ENCODE data around the gene ABCD4. TPM values are rescaled to one million over a fixed set of nuclear protein-coding genes. Genes with fewer than 3 reads are reported as not detected.

Gene ABCD4
- total RNA-seq = 58.6 and 62.0 TPM in 2 replicates
- long read RNA-seq, transcript ABCD4-211 (17 exons, 2,336 nt) = minor isoform, 21 of 259 reads
- long read RNA-seq, transcript ABCD4-218 (18 exons, 1,842 nt) = minor isoform, 20 of 259 reads
- long read RNA-seq, transcript ABCD4-201 (19 exons, 3,003 nt) = major isoform, 68 of 259 reads
- long read RNA-seq, partial matches to known transcripts = 43 of 259 reads
- long read RNA-seq, other reads (novel, unspliced or antisense) = 106 of 259 reads

GRCh38 chr14:74302634-74303569, at the start of gene ABCD4:
Gene ABCD4 (minus strand): TSS chr14:74302934. CDS start chr14:74302912, 22 bp downstream.
- Mint-ChIP-seq H3K27ac (ENCODE audit: unreplicated experiment) (peak within 1 kb of the TSS; percentile 91), H3K4me3 (ENCODE audit: unreplicated experiment) (peak within 1 kb of the TSS; percentile 84), H3K27me3 (ENCODE audit: unreplicated experiment) (peaks cover 3% of the 10 kb centered on the region), H3K36me3 (ENCODE audit: unreplicated experiment) (peaks cover 16% of the 10 kb centered on the region), H3K9me3 (ENCODE audit: unreplicated experiment) (no peaks in the 10 kb centered on the region), H3K4me1 (ENCODE audit: unreplicated experiment) (peaks cover 19% of the 10 kb centered on the region)
- peak; percentile 50 for TF ChIP-seq CTCF (IDR thresholded peaks at IDR 0.05)
- DNase-seq (ENCODE audit: extremely low spot score, unreplicated experiment) = peak; percentile 93

GRCh38 chr14:74350928-74351323, 48.2 kb upstream of the ABCD4 start:
- TF ChIP-seq CTCF (IDR thresholded peaks at IDR 0.05) = no peak
- Mint-ChIP-seq H3K9me3 (ENCODE audit: unreplicated experiment) (no peaks in the 10 kb centered on the region), H3K4me3 (ENCODE audit: unreplicated experiment) (no peak overlapping the region), H3K27me3 (ENCODE audit: unreplicated experiment) (peaks cover 50% of the 10 kb centered on the region), H3K4me1 (ENCODE audit: unreplicated experiment) (peaks cover 10% of the 10 kb centered on the region), H3K27ac (ENCODE audit: unreplicated experiment) (no peak overlapping the region), H3K36me3 (ENCODE audit: unreplicated experiment) (no peaks in the 10 kb centered on the region)
- no peak for DNase-seq (ENCODE audit: extremely low spot score, unreplicated experiment)

- no peak overlapping the region for H3K4me3 Mint-ChIP-seq (ENCODE audit: unreplicated experiment)
- peaks cover 52% of the 10 kb centered on the region for H3K27me3 Mint-ChIP-seq (ENCODE audit: unreplicated experiment)
- TF ChIP-seq CTCF (IDR thresholded peaks at IDR 0.05) = no peak
- H3K36me3 Mint-ChIP-seq (ENCODE audit: unreplicated experiment) = no peaks in the 10 kb centered on the region
- no peak for DNase-seq (ENCODE audit: extremely low spot score, unreplicated experiment)
- H3K27ac Mint-ChIP-seq (ENCODE audit: unreplicated experiment) = no peak overlapping the region
- peaks cover 10% of the 10 kb centered on the region for H3K4me1 Mint-ChIP-seq (ENCODE audit: unreplicated experiment)
- H3K9me3 Mint-ChIP-seq (ENCODE audit: unreplicated experiment) = no peaks in the 10 kb centered on the region
Observed at GRCh38 chr14:74350211-74350927, 47.6 kb upstream of the ABCD4 start.

GRCh38 chr14:74349757-74350156, 47.0 kb upstream of the ABCD4 start:
- no peak for DNase-seq (ENCODE audit: extremely low spot score, unreplicated experiment)
- H3K9me3 Mint-ChIP-seq (ENCODE audit: unreplicated experiment) = no peaks in the 10 kb centered on the region
- no peak overlapping the region for H3K4me3 Mint-ChIP-seq (ENCODE audit: unreplicated experiment)
- no peak overlapping the region for H3K27ac Mint-ChIP-seq (ENCODE audit: unreplicated experiment)
- peaks cover 10% of the 10 kb centered on the region for H3K4me1 Mint-ChIP-seq (ENCODE audit: unreplicated experiment)
- no peak for TF ChIP-seq CTCF (IDR thresholded peaks at IDR 0.05)
- H3K27me3 Mint-ChIP-seq (ENCODE audit: unreplicated experiment) = peaks cover 49% of the 10 kb centered on the region
- H3K36me3 Mint-ChIP-seq (ENCODE audit: unreplicated experiment) = no peaks in the 10 kb centered on the region
